Right atrium auricular region (tissue), 2 donors: ENCODE data around the gene RASSF3. TPM values are rescaled to one million over a fixed set of nuclear protein-coding genes. Genes with fewer than 3 reads are reported as not detected.
A peak's percentile ranks its signal among the peaks of the same experiment; 100 is the strongest.

Experiments
- DNase-seq: peaks from one replicate; pipeline ENCODE4 v3.0.0-alpha.2; 2019; ENCODE audit warnings: low spot score
- H3K27ac ChIP-seq, 2 donors: fragments of 200-600 bp; sonication (generic); 1 replicate in 1 of 2; 2 replicates in 1 of 2; pipeline ENCODE4 v1.5.1; 2016 to 2019
- H3K27me3 ChIP-seq, 2 donors: fragments of 200-600 bp; sonication (generic); one replicate each; pipeline versions ENCODE4 v1.5.1 to v1.6.0; 2017 to 2019
- H3K36me3 ChIP-seq: fragments of 200-600 bp; sonication (generic); one replicate; pipeline ENCODE4 v1.5.1; 2016
- H3K4me1 ChIP-seq, 2 donors: fragments of 200-600 bp; sonication (generic); one replicate each; pipeline versions ENCODE4 v1.5.1 to v1.6.0; 2017 to 2019
- H3K4me3 ChIP-seq, 2 donors: fragments of 200-600 bp; sonication (generic); 1 replicate in 1 of 2; 2 replicates in 1 of 2; pipeline ENCODE4 v1.5.1; 2017 to 2019; ENCODE audit warnings: mild to moderate bottlenecking in 1 of 2, moderate library complexity in 1 of 2
- H3K9me3 ChIP-seq, 2 donors: fragments of 200-600 bp; sonication (generic); one replicate each; pipeline ENCODE4 v1.5.1; 2019
- CTCF ChIP-seq, 2 donors: fragments of 200-600 bp; sonication (generic); IDR thresholded peaks; one replicate each; pipeline ENCODE4 v1.5.1; 2019; ENCODE audit warnings: antibody characterized with exemption in 2 of 2
- total RNA-seq, 2 donors: library from RNA; depleted of rRNA; stranded (reverse); fragments of >200 nt; gene quantifications; one replicate each; pipeline ENCODE4 v1.1.0, GENCODE V29; 2016

RASSF3 gene
- 10 to 100 TPM; 55.4 to 88.4 TPM for total RNA-seq

- Histone ChIP-seq H3K36me3 (no peaks in the 10 kb centered on the region), H3K27ac (peak within 1 kb of the TSS; percentile 87 to 94), H3K27me3 (no peaks in the 10 kb centered on the region), H3K4me1 (peaks cover 0 to 23% of the 10 kb centered on the region in 2 donors), H3K9me3 (no peaks in the 10 kb centered on the region), H3K4me3 (peak within 1 kb of the TSS; percentile 84 to 87)
- TF ChIP-seq CTCF (IDR thresholded peaks at IDR 0.05), result no peak
- peak; percentile 72 for DNase-seq
Measured at GRCh38 chr12:64610079-64610659, at the start of gene RASSF3. TSS of gene RASSF3 (plus strand) at chr12:64610495. CDS start at chr12:64610633, 138 bp downstream.

GRCh38 chr12:64561302-64562136 is 48.8 kb upstream of the RASSF3 start:
- H3K9me3 ChIP-seq, result no peaks in the 10 kb centered on the region

DNA sequence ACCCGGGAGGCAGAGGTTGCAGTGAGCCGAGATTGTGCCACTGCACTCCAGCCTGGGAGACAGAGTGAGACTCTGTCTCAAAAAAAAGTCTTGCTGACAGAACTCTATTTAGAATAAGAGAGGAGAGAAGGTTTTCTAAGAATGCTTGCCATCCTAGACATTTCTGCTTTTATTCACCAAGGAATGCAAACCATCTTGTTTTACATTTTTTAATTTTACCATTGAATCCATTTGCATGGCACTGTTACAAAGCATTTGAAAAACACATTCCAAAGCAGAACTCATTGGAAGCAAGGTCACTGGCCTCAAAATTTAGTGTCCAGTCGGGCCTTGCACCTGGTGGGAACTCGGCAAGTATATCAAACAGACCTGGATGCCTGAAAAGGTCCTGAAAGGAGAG is 44.2 kb upstream of the RASSF3 start:
- Histone ChIP-seq H3K27ac (no peak overlapping the region), H3K9me3 (no peaks in the 10 kb centered on the region), H3K27me3 (no peaks in the 10 kb centered on the region), H3K4me1 (peaks cover 0 to 23% of the 10 kb centered on the region in 2 donors), H3K4me3 (no peak overlapping the region), H3K36me3 (no peaks in the 10 kb centered on the region)
- DNase-seq, result no peak
- no peak for TF ChIP-seq CTCF (IDR thresholded peaks at IDR 0.05)

More at GRCh38 chr12:64561302-64562136, 48.8 kb upstream of the RASSF3 start:
- no peaks in the 10 kb centered on the region for H3K36me3 ChIP-seq
- no peak for DNase-seq
- no peak overlapping the region for H3K27ac ChIP-seq
- no peak for TF ChIP-seq CTCF (IDR thresholded peaks at IDR 0.05)
- H3K4me3 ChIP-seq, result no peak overlapping the region
- no peaks in the 10 kb centered on the region for H3K27me3 ChIP-seq
- H3K4me1 ChIP-seq, result no peaks in the 10 kb centered on the region

- TF ChIP-seq CTCF (IDR thresholded peaks at IDR 0.05), result no peak
- Histone ChIP-seq H3K36me3 (no peaks in the 10 kb centered on the region), H3K27ac (no peak overlapping the region)
Measured at GRCh38 chr12:64566831-64567517, 43.3 kb upstream of the RASSF3 start.

DNA sequence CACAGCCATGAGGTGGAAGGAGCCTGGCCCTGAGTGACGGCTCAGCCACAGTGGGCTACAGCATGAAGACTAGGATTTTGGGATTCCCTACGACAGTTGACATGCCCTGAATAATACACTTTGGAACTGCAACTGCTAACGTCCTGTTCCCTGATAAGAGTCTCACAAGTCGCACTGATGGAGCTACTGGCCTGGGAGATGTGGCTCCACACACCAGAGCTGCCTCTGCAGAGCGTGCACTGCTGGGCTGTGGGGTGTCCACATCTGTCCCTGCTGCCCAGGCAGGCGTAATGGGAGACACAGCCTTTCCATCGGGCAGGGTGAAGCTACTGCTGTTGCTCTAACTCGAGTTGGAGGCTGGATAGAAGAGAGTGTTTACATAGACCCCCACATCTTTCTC is 42.7 kb upstream of the RASSF3 start:
- Histone ChIP-seq H3K27ac (no peak overlapping the region), H3K9me3 (no peaks in the 10 kb centered on the region), H3K36me3 (no peaks in the 10 kb centered on the region), H3K27me3 (no peaks in the 10 kb centered on the region), H3K4me1 (peaks cover 0 to 23% of the 10 kb centered on the region in 2 donors), H3K4me3 (no peak overlapping the region)
- TF ChIP-seq CTCF (IDR thresholded peaks at IDR 0.05), result no peak
- DNase-seq, result no peak

More at GRCh38 chr12:64566831-64567517, 43.3 kb upstream of the RASSF3 start:
- Histone ChIP-seq H3K9me3 (no peaks in the 10 kb centered on the region), H3K27me3 (no peaks in the 10 kb centered on the region), H3K4me1 (peaks cover 0 to 23% of the 10 kb centered on the region in 2 donors), H3K4me3 (no peak overlapping the region)
- DNase-seq, result no peak
